Measurements from ENCODE around the gene EBP.

The EBP gene

DNA sequence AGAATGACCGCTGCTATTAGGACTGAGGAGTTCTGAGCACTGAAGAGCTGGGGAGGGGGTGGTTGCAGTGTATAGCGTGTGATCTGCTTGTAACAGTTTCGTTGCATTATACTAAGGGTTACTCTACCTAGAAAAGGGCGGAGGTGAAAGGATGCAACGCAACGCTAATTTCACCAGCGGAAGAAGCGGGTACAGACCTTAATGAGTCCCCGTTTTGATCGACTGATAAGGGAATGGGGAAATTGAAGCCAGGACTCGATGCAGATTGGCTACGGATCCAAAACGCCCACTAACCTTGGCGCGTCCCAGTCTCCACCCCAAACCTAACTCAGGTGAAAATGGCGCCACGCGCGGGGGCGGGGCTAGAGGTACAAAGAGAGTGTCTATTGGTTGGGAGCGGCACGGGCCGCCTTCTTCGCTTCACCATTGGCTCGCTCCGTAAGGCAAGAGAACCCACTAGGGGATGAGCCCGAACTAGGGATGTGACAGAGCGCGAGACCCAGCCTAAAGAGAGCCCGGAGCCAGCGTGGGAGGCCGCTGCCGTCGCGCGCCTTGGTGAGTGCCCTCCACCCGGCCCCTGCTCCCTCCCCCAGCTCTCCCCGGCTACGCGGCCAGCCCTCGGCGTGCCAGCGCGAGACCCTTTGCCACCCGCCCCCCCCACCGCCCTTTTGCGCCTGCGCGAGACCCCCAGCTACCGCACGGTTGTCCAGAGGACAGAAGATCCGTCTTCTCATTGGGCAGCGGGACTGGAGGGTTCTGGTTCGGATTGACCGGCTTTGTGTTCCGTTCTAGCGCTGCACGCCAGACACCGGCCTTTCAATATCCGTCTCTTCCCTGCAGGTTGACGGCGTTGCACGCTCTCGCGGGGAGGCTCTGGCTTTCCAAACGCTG, at the start of gene EBP:
EBP (plus strand) TSS at position 456 of the 891 bp plus-strand sequence. CDS start 1,964 bp downstream, outside the sequence.
- DNase-seq (ENCODE audit: low read depth): peak; percentile 74

- no peak for DNase-seq (ENCODE audit: low read depth)
Measured at GRCh38 chrX:48472225-48472624, 49.4 kb upstream of the EBP start.

DNA sequence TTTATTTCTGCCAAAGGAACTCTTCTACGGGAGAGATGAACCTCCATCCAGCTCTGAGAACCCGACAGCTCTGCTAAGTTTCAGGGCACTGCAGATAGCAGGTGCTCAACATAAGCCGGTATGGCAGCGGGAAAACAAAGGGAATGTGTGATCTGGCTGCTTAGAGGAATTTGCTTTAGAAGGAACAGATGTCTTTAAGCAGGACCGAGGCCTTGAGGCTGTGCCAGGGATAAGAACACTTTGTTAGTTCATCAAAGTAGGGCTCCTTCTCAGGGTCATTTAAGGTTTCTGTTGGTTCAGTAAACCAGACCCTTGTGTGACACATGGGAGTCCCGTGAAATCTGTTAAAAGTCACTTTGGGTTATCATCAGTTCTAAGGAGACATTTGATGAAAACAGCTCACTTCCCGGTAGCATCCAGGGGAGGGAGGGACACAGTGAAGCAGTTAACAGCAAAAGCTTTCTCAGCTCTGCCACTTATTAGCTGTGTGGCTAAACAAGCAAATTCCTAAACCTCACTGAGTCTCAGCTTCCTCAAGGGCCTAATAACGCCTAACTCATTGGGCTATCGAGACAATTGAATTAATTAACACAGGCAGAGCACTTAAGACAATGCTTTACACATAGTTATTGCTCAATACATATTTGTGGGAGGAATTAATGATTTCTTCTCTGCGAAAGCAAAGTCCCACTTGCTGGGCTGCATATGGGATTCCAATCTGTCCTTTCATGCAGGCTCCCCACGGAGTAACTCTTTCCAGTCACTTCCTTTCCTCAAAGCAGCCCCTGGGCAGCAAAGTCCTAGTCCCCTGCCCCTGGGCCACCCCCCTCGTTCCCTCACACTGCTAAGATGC, 48.5 kb upstream of the EBP start:
- DNase-seq (ENCODE audit: low read depth): no peak

- DNase-seq (ENCODE audit: low read depth): no peak
Measured at GRCh38 chrX:48473704-48473990, 48.0 kb upstream of the EBP start.

- no peak for DNase-seq (ENCODE audit: low read depth)
Measured at GRCh38 chrX:48474127-48474526, 47.5 kb upstream of the EBP start.

DNA sequence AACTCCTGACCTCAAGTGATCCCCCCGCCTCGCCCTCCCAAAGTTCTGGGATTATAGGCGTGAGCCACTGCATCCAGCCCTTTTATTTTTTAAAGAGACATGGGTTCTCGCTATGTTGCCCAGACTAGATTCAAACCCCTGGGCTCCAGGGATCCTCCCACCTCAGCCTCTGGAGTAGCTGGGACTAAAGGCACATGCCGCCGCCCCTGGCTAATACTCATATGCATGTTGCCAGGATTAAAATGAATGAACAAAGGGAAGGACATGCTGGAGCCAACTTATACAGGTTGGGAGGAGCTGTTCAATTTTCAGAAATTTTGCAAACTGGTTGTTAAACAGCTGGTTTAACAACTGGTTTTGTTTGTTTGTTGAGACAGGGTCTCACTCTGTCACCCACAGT, 47.0 kb upstream of the EBP start:
- no peak for DNase-seq (ENCODE audit: low read depth)

DNA sequence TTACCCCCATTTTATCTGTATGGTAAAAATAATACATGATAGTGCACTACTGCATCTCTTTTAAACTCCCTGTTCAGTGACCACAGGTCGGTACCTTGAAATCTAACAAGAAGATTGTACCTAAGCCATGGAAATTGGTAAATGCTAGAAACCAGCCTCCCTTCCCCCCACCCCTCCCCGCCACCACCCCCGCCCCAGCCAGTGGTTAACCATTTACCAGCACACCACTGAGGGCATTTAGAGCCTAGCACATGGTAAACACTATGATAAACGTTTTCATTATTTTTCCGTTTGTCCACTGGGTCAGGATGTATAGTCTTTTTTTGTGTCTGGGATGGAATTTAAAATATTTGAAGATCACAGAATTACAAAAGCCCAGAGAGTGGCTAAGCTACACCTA, 46.3 kb upstream of the EBP start:
- no peak for DNase-seq (ENCODE audit: low read depth)

DNA sequence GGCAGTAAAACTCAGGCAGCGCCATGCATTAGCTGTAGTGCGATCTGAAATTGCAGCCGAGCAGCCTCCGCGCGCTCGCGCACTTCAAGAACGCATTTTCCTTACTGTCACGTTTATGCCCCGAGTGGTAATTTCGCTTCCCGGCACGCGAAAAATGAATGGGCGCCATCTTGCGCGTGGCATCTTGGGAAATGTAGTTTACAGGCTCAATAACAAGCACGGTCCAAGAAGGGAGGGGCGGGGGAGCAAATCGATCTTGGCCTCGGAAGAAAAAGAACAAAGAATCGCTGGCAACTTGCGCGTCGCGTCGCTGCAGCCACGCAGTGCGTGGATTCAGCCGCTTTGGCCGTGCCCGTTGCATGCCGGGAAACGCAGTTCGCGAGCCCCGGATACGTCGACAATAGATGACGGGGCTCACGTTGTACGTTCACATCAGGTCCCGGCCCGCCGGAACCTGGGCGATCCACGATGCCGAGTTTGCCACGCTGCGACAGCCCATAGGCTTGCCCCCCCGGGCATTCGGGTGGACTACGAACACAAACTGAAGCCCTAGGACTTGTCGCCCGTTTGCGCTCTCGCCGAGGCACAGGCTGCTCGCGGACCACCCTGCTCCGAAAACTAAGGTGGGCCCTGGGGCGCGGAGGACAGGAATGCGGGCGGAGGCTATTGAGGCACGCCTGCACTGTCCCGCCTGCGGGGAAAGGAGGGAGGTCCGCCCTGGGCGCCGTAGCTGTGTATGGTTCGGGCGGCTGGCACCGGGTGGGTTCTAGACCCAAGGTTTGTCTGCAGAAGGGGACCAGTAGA, 45.6 kb upstream of the EBP start, which contains the start of gene FTSJ1:
FTSJ1 (plus strand) TSS at position 426 of the 804 bp plus-strand sequence. CDS start 1,849 bp downstream, outside the sequence.
- peak; percentile 92 for DNase-seq (ENCODE audit: low read depth)

- DNase-seq (ENCODE audit: low read depth): no peak
Measured at GRCh38 chrX:48476919-48477318, 44.7 kb upstream of the EBP start.

GRCh38 chrX:48477960-48478755, 43.5 kb upstream of the EBP start:
- DNase-seq (ENCODE audit: low read depth): no peak

- no peak for DNase-seq (ENCODE audit: low read depth)
Measured at GRCh38 chrX:48478806-48479205, 42.8 kb upstream of the EBP start.

DNA sequence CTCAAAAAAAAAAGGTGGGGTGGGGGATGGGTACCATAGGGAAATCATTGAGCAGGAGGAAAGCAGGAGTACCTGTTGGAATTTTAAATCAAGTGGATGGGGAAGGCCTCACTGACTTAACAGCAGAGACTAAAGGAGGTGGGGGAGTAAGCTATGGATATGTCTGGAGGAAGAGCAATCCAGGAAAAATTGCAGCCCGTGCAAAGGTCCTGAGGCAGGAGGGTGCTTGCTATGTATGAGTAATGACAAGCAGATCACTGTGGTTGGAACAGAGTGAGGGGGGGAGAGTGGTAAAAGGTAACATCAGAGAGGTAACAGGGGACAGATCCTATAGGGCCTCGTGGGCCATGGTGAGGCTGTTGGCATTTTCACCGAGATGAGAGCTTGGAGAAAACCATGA, 41.5 kb upstream of the EBP start:
- DNase-seq (ENCODE audit: low read depth): no peak

DNA sequence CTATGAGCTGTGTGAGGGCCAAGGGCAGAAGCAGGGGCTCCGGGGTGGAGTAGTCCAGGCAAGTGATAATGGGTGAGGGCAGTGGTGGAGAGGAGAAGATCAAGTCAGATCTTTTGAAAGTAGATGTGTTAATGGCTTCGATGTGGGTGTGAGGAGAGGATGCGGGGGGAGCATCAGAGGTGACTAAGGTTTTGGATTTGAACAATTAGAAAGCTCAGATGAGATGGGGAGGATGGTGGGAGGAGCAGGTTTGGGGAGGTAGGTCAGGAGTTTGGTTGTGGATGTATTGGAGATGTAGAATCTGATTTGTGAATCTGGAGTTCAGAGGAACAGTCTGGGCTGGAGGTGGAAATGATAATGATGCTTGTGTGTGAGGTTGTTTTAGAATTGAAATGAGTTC, 41.0 kb upstream of the EBP start:
- DNase-seq (ENCODE audit: low read depth): no peak

GRCh38 chrX:48482526-48482925, 39.1 kb upstream of the EBP start:
- no peak for DNase-seq (ENCODE audit: low read depth)

GRCh38 chrX:48487362-48487798, 34.2 kb upstream of the EBP start:
- DNase-seq (ENCODE audit: low read depth): peak; percentile 92

DNA sequence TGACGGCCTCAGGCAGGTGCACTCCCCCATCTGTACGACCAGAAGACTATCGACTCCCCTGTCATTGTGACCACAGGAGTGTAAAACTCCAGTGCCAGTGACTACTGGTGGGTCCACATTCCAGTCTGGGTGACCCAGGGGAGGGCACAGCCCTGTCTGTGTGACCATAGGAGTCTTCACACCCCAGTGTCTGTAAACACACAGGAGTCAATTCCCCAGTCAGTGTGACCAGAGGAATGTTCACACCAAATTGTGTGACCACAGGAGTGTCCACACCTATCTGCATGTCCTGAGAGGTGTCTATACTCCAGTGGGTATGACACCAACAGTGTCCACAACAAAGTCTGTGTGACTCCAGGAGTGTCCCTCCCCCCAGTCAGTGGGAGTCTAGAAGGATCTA, 33.6 kb upstream of the EBP start:
- no peak for DNase-seq (ENCODE audit: low read depth)

- DNase-seq (ENCODE audit: low read depth): no peak
Measured at GRCh38 chrX:48489296-48489695, 32.3 kb upstream of the EBP start.

DNA sequence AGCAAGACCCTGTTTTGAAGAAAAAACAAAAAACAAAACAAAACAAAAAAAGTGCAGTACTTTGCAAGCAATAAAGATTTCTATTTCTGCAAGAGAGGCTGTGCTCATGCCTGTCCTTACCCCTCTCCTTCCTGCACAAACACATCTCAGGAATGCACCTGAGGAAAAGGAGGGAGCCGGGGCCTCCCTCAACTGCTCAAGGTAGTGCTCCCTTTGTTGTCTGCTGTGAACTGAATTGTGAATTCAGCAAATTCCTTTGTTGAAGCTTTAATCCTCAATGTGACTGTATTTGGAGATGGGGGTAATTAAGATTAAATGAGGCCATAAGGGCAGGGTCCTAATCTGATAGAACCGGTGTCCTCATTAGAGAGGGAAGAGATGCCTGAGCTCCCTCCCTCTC, 31.7 kb upstream of the EBP start:
- DNase-seq (ENCODE audit: low read depth): no peak

DNA sequence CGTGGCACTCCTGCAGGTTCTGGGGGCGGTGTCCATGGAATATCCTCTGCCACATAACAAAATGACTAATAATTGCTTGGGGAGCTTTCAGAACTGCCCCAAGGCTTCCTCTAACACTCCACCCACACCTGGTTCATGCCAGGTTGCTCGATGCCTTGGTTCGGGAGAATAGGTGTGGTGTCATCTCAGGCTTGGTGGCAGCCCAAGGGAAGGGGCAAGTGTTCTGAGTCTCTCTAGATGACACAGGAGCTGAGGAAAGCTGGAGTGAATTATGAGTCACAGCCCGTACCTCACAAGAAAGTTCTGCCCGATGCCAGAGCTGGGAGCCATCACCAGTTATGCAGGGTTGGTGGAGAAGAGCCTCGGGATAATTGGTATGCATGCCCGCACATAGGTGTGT, 30.9 kb upstream of the EBP start:
- no peak for DNase-seq (ENCODE audit: low read depth)

- no peak for DNase-seq (ENCODE audit: low read depth)
Measured at GRCh38 chrX:48491809-48492208, 29.8 kb upstream of the EBP start.

DNA sequence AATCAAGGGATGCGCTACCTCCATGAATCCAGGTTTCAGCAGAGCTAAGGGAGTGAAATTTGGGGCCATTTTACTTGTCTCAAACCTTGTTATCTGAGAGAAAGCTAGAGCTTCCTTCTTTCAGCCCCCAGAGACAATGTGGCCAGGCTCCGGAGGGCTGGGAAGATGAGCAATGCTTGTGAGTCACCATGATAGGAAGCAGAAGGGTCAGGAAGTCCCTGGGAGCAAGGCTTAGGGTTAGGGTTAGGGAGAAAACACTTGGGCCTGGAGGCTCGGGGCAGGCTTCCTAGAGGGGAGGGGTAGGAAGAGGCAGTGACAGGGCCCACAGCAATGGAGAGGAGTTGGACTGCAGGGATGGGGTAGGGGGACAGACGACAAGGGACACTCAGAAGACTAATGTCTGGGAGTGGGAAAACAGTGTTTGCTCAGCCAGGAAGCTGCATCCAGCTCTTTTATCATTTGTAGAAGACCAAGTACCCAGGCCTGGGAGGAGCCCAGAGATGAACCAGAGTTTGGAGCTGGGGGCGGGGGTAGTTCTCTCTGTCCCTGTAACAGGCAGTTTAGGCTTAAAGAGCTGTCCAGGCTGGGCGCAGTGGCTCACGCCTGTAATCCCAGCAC, 29.2 kb upstream of the EBP start:
- peak; percentile 50 for DNase-seq (ENCODE audit: low read depth)
